ENCODE results near the gene ITPRID2. TPM values are rescaled to one million over a fixed set of nuclear protein-coding genes. Genes with fewer than 3 reads are reported as not detected.

ITPRID2 gene
- total RNA-seq, 2 experiments from 2014 or later = 42.5 to 50.8 TPM

DNA sequence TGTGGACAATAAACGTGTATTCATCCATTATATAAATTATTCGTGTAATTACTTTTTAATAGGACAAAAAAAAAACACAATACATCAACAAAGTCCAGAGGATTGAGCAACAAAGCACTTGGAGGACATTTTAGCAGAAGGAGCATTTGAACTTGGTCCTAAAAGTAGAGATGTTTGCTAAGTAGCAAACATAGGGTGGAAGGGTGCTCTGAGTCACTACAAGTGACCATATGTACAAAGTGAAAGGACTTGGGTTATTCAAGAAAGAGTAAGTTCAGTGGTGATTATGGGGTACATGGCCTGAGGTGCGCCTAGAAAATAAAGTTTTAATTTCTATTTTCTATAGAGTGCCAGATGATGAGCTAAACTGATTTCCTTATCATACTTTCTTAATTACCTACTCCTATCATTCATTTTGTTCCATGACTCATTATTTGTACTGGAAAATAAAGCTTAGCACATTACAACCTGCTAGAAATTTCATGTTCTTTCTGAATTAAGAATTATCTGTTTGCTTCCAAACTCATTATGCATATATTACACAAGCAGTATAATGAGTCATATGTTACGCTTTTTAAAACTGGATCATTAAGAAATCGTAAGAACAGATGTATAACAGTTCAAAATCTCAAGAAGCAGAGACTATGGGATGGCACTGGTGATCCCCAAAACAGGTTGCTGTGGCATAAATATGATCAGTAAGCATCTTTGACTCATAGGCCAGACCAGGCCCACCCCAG lies 81.1 kb downstream of the ITPRID2 start:
- ATAC-seq = no peak
- intact Hi-C loops (cut with micrococcal nuclease) = no loop called here
- TF ChIP-seq, protein P1, sequence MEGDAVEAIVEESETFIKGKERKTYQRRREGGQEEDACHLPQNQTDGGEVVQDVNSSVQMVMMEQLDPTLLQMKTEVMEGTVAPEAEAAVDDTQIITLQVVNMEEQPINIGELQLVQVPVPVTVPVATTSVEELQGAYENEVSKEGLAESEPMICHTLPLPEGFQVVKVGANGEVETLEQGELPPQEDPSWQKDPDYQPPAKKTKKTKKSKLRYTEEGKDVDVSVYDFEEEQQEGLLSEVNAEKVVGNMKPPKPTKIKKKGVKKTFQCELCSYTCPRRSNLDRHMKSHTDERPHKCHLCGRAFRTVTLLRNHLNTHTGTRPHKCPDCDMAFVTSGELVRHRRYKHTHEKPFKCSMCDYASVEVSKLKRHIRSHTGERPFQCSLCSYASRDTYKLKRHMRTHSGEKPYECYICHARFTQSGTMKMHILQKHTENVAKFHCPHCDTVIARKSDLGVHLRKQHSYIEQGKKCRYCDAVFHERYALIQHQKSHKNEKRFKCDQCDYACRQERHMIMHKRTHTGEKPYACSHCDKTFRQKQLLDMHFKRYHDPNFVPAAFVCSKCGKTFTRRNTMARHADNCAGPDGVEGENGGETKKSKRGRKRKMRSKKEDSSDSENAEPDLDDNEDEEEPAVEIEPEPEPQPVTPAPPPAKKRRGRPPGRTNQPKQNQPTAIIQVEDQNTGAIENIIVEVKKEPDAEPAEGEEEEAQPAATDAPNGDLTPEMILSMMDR (IDR thresholded peaks at IDR 0.05) = no peak
- Mint-ChIP-seq H3K27ac (no peak overlapping the region), H3K27me3 (peaks cover 8% of the 10 kb centered on the region), H3K4me3 (no peak overlapping the region), H3K36me3 (ENCODE audit: low read depth) (no peaks in the 10 kb centered on the region), H3K4me1 (ENCODE audit: low read depth) (no peaks in the 10 kb centered on the region), H3K9me3 (no peaks in the 10 kb centered on the region)
- CTCF ChIA-PET = interaction anchor here (1.7 kb wide), 1 partner anchor 18 kb away, joined by 4 read pairs; no protein-coding TSS in a partner anchor
- POLR2A ChIA-PET = no interaction called here
- DNase-seq = no peak

DNA sequence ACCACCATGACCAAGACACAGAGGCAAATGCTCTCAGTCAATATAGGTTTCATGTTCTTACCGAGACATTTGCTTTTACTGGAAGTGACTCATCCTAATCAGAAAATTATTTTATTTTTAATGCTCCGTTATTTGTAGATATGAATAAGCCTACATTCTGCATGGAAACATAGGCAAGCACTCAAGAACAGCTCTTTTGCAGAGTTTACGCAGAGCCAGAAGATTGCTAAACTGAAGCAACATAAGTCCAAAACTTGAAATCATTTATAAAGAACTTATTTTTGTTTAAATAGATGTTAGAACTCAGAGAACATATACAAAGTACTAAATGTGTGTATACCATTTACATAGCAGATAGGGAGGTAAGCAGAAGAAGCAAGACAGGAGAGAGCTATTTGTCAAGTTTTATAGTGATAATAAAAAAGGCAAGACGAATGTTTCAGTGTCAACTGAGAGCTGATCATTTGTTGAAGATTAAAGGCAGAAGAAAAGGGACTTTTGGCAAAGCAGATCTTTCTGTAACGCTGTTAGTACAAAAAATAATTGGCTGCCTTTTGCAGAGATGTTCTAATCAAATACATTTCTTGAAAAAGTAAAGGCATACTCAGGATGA lies 81.7 kb downstream of the ITPRID2 start:
- DNase-seq (no peak), ATAC-seq (no peak)
- TF ChIP-seq, protein P1 (IDR thresholded peaks at IDR 0.05) = no peak
- POLR2A ChIA-PET = no interaction called here
- CTCF ChIA-PET = interaction anchor here (1.7 kb wide), 1 partner anchor 19 kb away, joined by 4 read pairs; no protein-coding TSS in a partner anchor
- Mint-ChIP-seq H3K4me1 (ENCODE audit: low read depth) (peaks cover 6% of the 10 kb centered on the region), H3K4me3 (no peak overlapping the region), H3K36me3 (ENCODE audit: low read depth) (no peaks in the 10 kb centered on the region), H3K9me3 (no peaks in the 10 kb centered on the region), H3K27me3 (peaks cover 8% of the 10 kb centered on the region), H3K27ac (no peak overlapping the region)
- intact Hi-C loops (cut with micrococcal nuclease) = no loop called here

DNA sequence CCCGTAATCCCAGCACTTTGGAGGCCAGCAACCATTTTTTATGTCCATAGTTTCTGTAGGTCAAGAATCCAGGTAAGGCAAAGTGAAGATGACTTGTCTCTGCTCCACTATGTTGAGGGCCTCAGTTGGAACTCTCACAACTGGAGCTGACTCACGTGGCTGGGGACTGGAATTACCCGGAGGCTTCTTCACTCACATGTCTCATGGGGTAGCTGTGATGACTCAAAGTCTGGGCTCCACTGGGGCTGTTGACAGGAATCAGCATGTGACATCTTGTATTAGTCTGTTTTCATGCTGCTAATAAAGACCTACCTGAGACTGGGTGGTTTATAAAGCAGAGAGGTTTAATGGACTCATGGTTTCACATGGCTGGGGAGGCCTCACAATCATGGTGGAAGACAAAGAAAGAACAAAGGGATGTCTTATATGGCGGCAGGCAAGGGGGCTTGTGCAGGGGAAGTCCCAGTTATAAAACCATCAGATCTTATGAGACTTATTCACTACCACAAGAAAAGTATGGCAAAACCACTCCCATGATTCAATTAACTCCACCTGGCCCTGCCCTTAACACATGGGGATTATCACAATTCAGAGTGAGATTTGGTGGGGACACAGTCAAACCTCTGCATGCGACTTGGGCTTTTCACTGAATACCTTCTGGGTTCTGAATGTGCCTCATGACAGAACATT lies 86.3 kb downstream of the ITPRID2 start:
- H3K4me1 Mint-ChIP-seq (ENCODE audit: low read depth) = peaks cover 9% of the 10 kb centered on the region
- intact Hi-C loops (cut with micrococcal nuclease) = no loop called here
- H3K9me3 Mint-ChIP-seq = no peaks in the 10 kb centered on the region
- ChIA-PET CTCF (no interaction called here), POLR2A (interaction anchor here (0.5 kb wide), 1 partner anchor 21 kb away, joined by 3 read pairs; no protein-coding TSS in a partner anchor)
- no peaks in the 10 kb centered on the region for H3K36me3 Mint-ChIP-seq (ENCODE audit: low read depth)
- peak; percentile 39 for DNase-seq
- peak; percentile 82 for ATAC-seq
- no peak overlapping the region for H3K4me3 Mint-ChIP-seq
- H3K27ac Mint-ChIP-seq = peak overlapping the region; percentile 52
- H3K27me3 Mint-ChIP-seq = no peaks in the 10 kb centered on the region
- TF ChIP-seq, protein P1 (IDR thresholded peaks at IDR 0.05) = no peak

DNA sequence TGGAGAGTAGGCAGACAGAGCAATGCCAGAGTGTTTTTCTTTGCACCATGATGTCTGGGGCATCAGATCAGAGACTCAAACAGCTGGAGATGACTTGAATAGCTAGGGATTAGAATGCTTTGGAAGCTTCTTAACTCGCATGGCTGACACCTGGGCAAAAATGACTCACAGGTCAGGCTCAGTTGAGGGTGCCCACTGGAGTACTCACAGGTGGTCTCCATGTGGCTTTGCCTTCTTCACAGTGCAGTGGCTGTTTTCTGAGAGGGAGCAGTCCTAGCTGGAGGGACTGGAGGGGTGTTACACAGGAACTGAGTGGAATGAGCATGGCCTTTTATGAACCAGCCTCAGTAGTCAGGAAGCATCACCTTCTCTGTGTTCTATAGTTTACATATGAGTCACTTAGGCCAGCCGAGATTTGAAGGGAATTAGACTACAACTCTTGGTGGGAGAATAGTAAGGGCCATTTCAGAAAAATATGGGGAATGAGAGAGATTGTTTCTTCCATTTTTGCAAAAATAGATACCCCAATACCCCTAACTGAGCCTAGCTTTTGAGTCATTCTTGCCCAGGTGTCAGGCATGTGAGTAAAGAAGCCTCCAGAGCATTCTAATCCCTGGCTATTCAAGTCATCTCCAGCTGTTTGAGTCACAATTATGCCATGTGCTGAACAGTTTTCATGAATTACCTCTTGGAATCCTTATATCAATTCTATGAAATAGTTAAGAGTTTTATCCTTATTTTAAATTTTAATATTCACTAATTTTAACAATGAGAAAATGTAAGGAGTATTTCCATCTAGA lies 87.0 kb downstream of the ITPRID2 start:
- Mint-ChIP-seq H3K4me1 (ENCODE audit: low read depth) (peaks cover 9% of the 10 kb centered on the region), H3K27me3 (no peaks in the 10 kb centered on the region), H3K27ac (no peak overlapping the region), H3K9me3 (no peaks in the 10 kb centered on the region), H3K36me3 (ENCODE audit: low read depth) (no peaks in the 10 kb centered on the region), H3K4me3 (no peak overlapping the region)
- intact Hi-C loops (cut with micrococcal nuclease) = no loop called here
- POLR2A ChIA-PET = no interaction called here
- DNase-seq (peak; percentile 14), ATAC-seq (peak; percentile 48)
- CTCF ChIA-PET = no interaction called here
- TF ChIP-seq, protein P1 (IDR thresholded peaks at IDR 0.05) = no peak

Other genes with a start within 250 kb of the ITPRID2 start
- gene CERKL, start 234.6 kb upstream of the ITPRID2 start, total RNA-seq = under 1 TPM; 0.11 to 0.20 TPM
- gene NEUROD1, start 211.2 kb upstream of the ITPRID2 start, total RNA-seq = not detected
- gene PPP1R1C, start 94.1 kb downstream of the ITPRID2 start, total RNA-seq = not detected

All from activated CD8-positive, alpha-beta T cell treated with anti-CD3 and anti-CD28 coated beads for 36 hours (primary cell).